Caco-2 (cell line): ENCODE results near the gene TFB2M. TPM values are rescaled to one million over a fixed set of nuclear protein-coding genes. Genes with fewer than 3 reads are reported as not detected.

Source experiments
- BruUV-seq: library from RNA; stranded (reverse); fragments of 400-500 nt; replicated peaks from 2 replicates; lab custom pipeline; 2021; lab: Mats Ljungman, UMichigan
- CTCF ChIA-PET: fragments of 300-600 bp; sonication (Branson Sonifier 250); formaldehyde crosslinking; loops from one replicate; lab custom pipeline; 2022; ENCODE audit warnings: antibody characterized with exemption; lab: Charles Lee
- POLR2A ChIA-PET: fragments of 300-600 bp; sonication (Branson Sonifier 250); formaldehyde crosslinking; loops from one replicate; lab custom pipeline; 2022; ENCODE audit warnings: antibody characterized with exemption; lab: Charles Lee
- DNase-seq, 2 experiments: peaks; one replicate each; pipeline versions ENCODE4 v3.0.0 to v3.0.0-alpha.2; 2020 to 2022
- H3K27me3 ChIP-seq: replicated peaks from 2 replicates; pipeline ENCODE4 v1.6.0; 2011; ENCODE audit warnings: low read length; ENCODE audit not compliant: control insufficient read depth, insufficient read depth
- H3K36me3 ChIP-seq: 2 replicates; pipeline ENCODE4 v1.5.1; 2011; ENCODE audit warnings: low read length; ENCODE audit not compliant: control insufficient read depth, insufficient read depth
- H3K4me1 ChIP-seq: fragments of 250-450 bp; sonication (Bioruptor Pico); 2 replicates; pipeline ENCODE4 v1.5.1; 2020; ENCODE audit warnings: mild to moderate bottlenecking
- H3K4me3 ChIP-seq: 2 replicates; pipeline ENCODE4 v1.5.1; 2011; ENCODE audit warnings: low read depth, mild to moderate bottlenecking, control low read depth, low read length
- H3K9me3 ChIP-seq: fragments of 250-450 bp; sonication (Bioruptor Pico); 2 replicates; pipeline ENCODE4 v1.5.1; 2020; ENCODE audit warnings: mild to moderate bottlenecking, moderate library complexity
- H3K27ac Mint-ChIP-seq: one replicate; pipeline ENCODE4 v1.8.0; 2022; ENCODE audit warnings: mixed read lengths; ENCODE audit not compliant: unreplicated experiment
- H3K27me3 Mint-ChIP-seq: one replicate; pipeline ENCODE4 v1.8.0; 2022; ENCODE audit warnings: mixed read lengths; ENCODE audit not compliant: insufficient read depth, unreplicated experiment
- H3K36me3 Mint-ChIP-seq: one replicate; pipeline ENCODE4 v1.8.0; 2022; ENCODE audit warnings: mild to moderate bottlenecking, mixed read lengths; ENCODE audit not compliant: insufficient read depth, unreplicated experiment
- H3K4me1 Mint-ChIP-seq: one replicate; pipeline ENCODE4 v1.8.0; 2022; ENCODE audit warnings: low read depth, mixed read lengths; ENCODE audit not compliant: unreplicated experiment
- H3K4me3 Mint-ChIP-seq: one replicate; pipeline ENCODE4 v1.8.0; 2022; ENCODE audit warnings: mild to moderate bottlenecking, moderate library complexity, mixed read lengths; ENCODE audit not compliant: unreplicated experiment
- H3K9me3 Mint-ChIP-seq: one replicate; pipeline ENCODE4 v1.8.0; 2022; ENCODE audit warnings: mixed read lengths; ENCODE audit not compliant: unreplicated experiment
- intact Hi-C: fragments of 100-400 bp; cut with micrococcal nuclease; formaldehyde crosslinking; loops from one replicate; pipeline ENCODE4 v1.10.0; 2022; ENCODE audit not compliant: unreplicated experiment
- total RNA-seq: library from RNA; stranded (reverse); gene quantifications from 2 replicates; pipeline ENCODE4 v1.2.3, GENCODE V29; 2022
- TF ChIP-seq, protein P1 (sequence below), 2 experiments: fragments of 200-600 bp in 1 of 2; IDR thresholded peaks; 1 replicate in 1 of 2; 2 replicates in 1 of 2; pipeline versions ENCODE4 v1.5.1 to v1.8.0; 2011 to 2022; ENCODE audit warnings: antibody characterized with exemption in 1 of 2, control low read depth in 1 of 2, inconsistent platforms in 1 of 2, low read depth in 1 of 2, low read length in 1 of 2, mild to moderate bottlenecking in 1 of 2, moderate library complexity in 1 of 2; ENCODE audit not compliant: insufficient read depth in 1 of 2, severe bottlenecking in 1 of 2, unreplicated experiment in 1 of 2

Gene TFB2M
- total RNA-seq, 1 experiment from 2014 or later: 23.9 TPM

DNA sequence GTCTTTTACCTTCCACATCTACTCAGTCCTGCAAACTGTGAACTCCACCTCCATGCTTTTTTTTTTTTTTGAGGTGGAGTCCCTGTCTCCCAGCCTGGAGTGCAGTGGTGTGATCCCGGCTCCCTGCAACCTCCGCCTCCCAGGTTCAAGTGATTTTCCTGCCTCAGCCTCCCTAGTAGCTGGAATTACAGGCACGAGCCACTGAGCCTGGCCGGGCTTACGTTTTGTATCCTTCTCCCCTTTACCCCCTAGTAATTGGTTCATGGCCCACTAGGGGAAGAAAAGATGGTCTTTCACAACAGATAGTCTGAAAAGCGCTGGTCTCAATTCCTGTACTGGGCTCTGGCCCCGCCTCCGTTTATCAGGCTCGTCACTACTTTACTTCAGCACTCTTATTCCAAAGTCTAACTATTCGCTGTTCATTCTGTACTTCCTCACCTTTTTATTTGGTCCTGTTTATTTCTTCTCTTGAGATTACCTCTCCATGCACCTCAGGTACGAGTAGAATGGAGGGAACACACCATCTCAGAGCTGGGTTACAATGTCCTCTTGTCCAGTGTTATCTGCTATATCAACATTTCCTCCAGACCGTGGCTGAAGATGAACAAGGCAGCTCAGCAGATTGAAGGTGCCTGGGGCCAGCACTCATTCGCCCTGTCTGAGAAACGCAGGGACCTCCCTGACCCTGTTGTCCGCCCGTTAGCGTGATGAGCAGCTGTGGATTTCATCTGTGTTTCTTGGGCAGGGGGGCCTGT, 16.4 kb upstream of the TFB2M start:
- ChIA-PET CTCF (no interaction called here), POLR2A (no interaction called here)
- no peaks in the 10 kb centered on the region for H3K27me3 Mint-ChIP-seq
- peaks cover 19% of the 10 kb centered on the region for H3K4me1 ChIP-seq
- H3K9me3 Mint-ChIP-seq: no peaks in the 10 kb centered on the region
- peaks cover 33% of the 10 kb centered on the region for H3K4me1 Mint-ChIP-seq
- no peaks in the 10 kb centered on the region for H3K36me3 ChIP-seq
- no TSS peak for BruUV-seq
- H3K36me3 Mint-ChIP-seq: peaks cover 13% of the 10 kb centered on the region
- H3K27me3 ChIP-seq: no peaks in the 10 kb centered on the region
- H3K27ac Mint-ChIP-seq: peak overlapping the region; percentile 43
- no peak for DNase-seq
- no peak overlapping the region for H3K4me3 Mint-ChIP-seq
- no peak overlapping the region for H3K4me3 ChIP-seq
- no peaks in the 10 kb centered on the region for H3K9me3 ChIP-seq
- intact Hi-C loops: loop anchor here (1.0 to 2.0 kb wide), 2 partner anchors 16 to 26 kb away; partner anchors contain the start of genes CNST and TFB2M
- TF ChIP-seq, protein P1, sequence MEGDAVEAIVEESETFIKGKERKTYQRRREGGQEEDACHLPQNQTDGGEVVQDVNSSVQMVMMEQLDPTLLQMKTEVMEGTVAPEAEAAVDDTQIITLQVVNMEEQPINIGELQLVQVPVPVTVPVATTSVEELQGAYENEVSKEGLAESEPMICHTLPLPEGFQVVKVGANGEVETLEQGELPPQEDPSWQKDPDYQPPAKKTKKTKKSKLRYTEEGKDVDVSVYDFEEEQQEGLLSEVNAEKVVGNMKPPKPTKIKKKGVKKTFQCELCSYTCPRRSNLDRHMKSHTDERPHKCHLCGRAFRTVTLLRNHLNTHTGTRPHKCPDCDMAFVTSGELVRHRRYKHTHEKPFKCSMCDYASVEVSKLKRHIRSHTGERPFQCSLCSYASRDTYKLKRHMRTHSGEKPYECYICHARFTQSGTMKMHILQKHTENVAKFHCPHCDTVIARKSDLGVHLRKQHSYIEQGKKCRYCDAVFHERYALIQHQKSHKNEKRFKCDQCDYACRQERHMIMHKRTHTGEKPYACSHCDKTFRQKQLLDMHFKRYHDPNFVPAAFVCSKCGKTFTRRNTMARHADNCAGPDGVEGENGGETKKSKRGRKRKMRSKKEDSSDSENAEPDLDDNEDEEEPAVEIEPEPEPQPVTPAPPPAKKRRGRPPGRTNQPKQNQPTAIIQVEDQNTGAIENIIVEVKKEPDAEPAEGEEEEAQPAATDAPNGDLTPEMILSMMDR (IDR thresholded peaks at IDR 0.05; ENCODE audit: insufficient read depth in 1 of 2, low read depth in 1 of 2, low read length in 1 of 2, severe bottlenecking in 1 of 2, unreplicated experiment in 1 of 2): no peak

GRCh38 chr1:246580497-246581370, 14.7 kb upstream of the TFB2M start:
- ChIA-PET POLR2A (no interaction called here), CTCF (no interaction called here)
- H3K4me1 ChIP-seq: peaks cover 22% of the 10 kb centered on the region
- Mint-ChIP-seq H3K27ac (no peak overlapping the region), H3K4me3 (no peak overlapping the region), H3K9me3 (no peaks in the 10 kb centered on the region), H3K36me3 (peaks cover 13% of the 10 kb centered on the region), H3K27me3 (no peaks in the 10 kb centered on the region), H3K4me1 (peaks cover 33% of the 10 kb centered on the region)
- intact Hi-C loops: no loop called here
- H3K27me3 ChIP-seq: no peaks in the 10 kb centered on the region
- DNase-seq: no peak
- no peak overlapping the region for H3K4me3 ChIP-seq
- TF ChIP-seq, protein P1 (IDR thresholded peaks at IDR 0.05; ENCODE audit: insufficient read depth in 1 of 2, low read depth in 1 of 2, low read length in 1 of 2, severe bottlenecking in 1 of 2, unreplicated experiment in 1 of 2): no peak
- no peaks in the 10 kb centered on the region for H3K9me3 ChIP-seq
- no peaks in the 10 kb centered on the region for H3K36me3 ChIP-seq
- BruUV-seq: no TSS peak

GRCh38 chr1:246579818-246580217, 13.8 kb upstream of the TFB2M start:
- Histone ChIP-seq H3K4me1 (peaks cover 22% of the 10 kb centered on the region), H3K36me3 (no peaks in the 10 kb centered on the region), H3K4me3 (no peak overlapping the region), H3K9me3 (no peaks in the 10 kb centered on the region), H3K27me3 (no peaks in the 10 kb centered on the region)
- intact Hi-C loops: no loop called here
- peaks cover 9% of the 10 kb centered on the region for H3K36me3 Mint-ChIP-seq
- BruUV-seq: no TSS peak
- H3K27ac Mint-ChIP-seq: no peak overlapping the region
- peaks cover 33% of the 10 kb centered on the region for H3K4me1 Mint-ChIP-seq
- TF ChIP-seq, protein P1 (IDR thresholded peaks at IDR 0.05; ENCODE audit: insufficient read depth in 1 of 2, low read depth in 1 of 2, low read length in 1 of 2, severe bottlenecking in 1 of 2, unreplicated experiment in 1 of 2): no peak
- CTCF ChIA-PET: no interaction called here
- no peak for DNase-seq
- POLR2A ChIA-PET: no interaction called here
- H3K4me3 Mint-ChIP-seq: no peak overlapping the region
- H3K27me3 Mint-ChIP-seq: no peaks in the 10 kb centered on the region
- H3K9me3 Mint-ChIP-seq: no peaks in the 10 kb centered on the region
